Measurements from ENCODE around the gene PGAP6. TPM values are rescaled to one million over a fixed set of nuclear protein-coding genes. Genes with fewer than 3 reads are reported as not detected.
"Not testable (repeated sequence)": the region's sequence is repeated elsewhere in the genome, so short reads cannot be mapped to it uniquely, and the experiment has no call there.

PGAP6 gene
- polyA plus RNA-seq, 2 of the 4 experiments (the other 2 are of a cell fraction) = 25.9 to 38.1 TPM

- 0 out of 6 replicates have a peak, but pooled peaks of 1 of the 2 experiments have one; percentile 27 for ATAC-seq
Measured at GRCh38 chr16:333406-334094, 48.2 kb downstream of the PGAP6 start.

DNA sequence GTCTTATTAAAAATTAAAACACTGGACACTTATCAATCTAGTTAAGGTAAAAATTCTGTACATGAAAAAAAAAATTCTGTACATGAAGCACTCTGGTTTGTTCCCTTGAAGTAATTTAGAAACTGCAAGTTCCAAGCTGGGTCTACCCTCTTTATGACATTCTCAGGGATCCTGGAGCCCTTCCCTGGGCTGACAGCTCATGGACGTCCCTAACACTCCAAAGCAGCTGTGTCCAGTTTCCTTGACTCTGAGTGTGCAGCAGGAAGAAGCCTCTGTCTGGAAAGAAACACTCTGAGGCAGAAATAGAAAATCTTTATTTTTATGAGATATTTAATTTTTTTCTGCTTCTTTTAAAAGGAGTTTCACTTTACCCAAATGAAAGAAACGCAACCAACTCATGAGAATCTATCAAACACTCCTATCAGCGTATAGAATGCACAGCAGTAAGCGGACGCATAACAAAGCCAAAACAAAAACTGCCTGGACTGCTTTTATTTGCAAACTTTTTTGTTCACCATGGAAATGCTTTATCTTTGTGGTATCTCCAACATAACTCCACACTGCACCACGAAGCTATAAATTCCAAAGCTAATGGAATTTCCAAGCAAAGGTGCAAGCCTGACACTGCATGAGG lies 50.5 kb downstream of the PGAP6 start:
- H3K4me3 ChIP-seq; POLR2A ChIA-PET; ATAC-seq; H3K4me2 ChIP-seq; FAIRE-seq; H3K9me3 ChIP-seq; DNase-seq (ENCODE audit: low read depth in 1 of 2, low spot score in 1 of 2): not testable (repeated sequence)
- peaks cover 32% of the 10 kb centered on the region for H3K4me1 ChIP-seq
- CTCF ChIA-PET = interaction anchor here (0.8 to 1.1 kb wide), 2 partner anchors 31 to 234 kb away, joined by 3 read pairs; no protein-coding TSS in a partner anchor
- WGBS (ENCODE audit: missing lambda C conversion rate) = 76% methylated on average over 6 of the region's 6 CpGs
- 0 out of 6 replicates have a peak overlapping the region, but pooled peaks of 1 of the 2 experiments have one; percentile 6 for H3K27ac ChIP-seq

More at GRCh38 chr16:333406-334094, 48.2 kb downstream of the PGAP6 start:
- no peak overlapping the region for H3K4me3 ChIP-seq
- POLR2A ChIA-PET = no interaction called here
- no peaks in the 10 kb centered on the region for H3K9me3 ChIP-seq
- H3K4me2 ChIP-seq = no peak overlapping the region
- FAIRE-seq (no peak), DNase-seq (ENCODE audit: low read depth in 1 of 2, low spot score in 1 of 2) (no peak)
- peaks cover 12% of the 10 kb centered on the region for H3K4me1 ChIP-seq
- TF ChIP-seq NPAS2 (CRISPR knock-in tag; IDR thresholded peaks at IDR 0.05; ENCODE audit: borderline replicate concordance) = no peak
- TF ChIP-seq, protein P1, sequence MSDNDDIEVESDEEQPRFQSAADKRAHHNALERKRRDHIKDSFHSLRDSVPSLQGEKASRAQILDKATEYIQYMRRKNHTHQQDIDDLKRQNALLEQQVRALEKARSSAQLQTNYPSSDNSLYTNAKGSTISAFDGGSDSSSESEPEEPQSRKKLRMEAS (IDR thresholded peaks at IDR 0.05) = no peak
- TF ChIP-seq FOSL2 (IDR thresholded peaks at IDR 0.05) = no peak
- TF ChIP-seq FOSL2 (CRISPR knock-in tag; IDR thresholded peaks at IDR 0.05) = no peak
- no peak for TF ChIP-seq ZSCAN20 (CRISPR knock-in tag; IDR thresholded peaks at IDR 0.05)
- no peak for TF ChIP-seq KDM5A (IDR thresholded peaks at IDR 0.05)
- TF ChIP-seq TFCP2L1 (CRISPR knock-in tag; IDR thresholded peaks at IDR 0.05) = no peak
- no peak for TF ChIP-seq E2F6 (IDR thresholded peaks at IDR 0.05; ENCODE audit: borderline replicate concordance, low read depth)
- no peak for TF ChIP-seq BHLHE40 (IDR thresholded peaks at IDR 0.05; ENCODE audit: low read depth, low read length)
- no peak for TF ChIP-seq RAD21 (conservative IDR thresholded peaks at IDR 0.05 in 1 of 2, IDR thresholded peaks at IDR 0.05 in 1 of 2)
- no peak for TF ChIP-seq ZNF302 (CRISPR knock-in tag; IDR thresholded peaks at IDR 0.05)
- TF ChIP-seq FOXS1 (CRISPR knock-in tag; IDR thresholded peaks at IDR 0.05) = no peak
- no peak for TF ChIP-seq RNF2 (IDR thresholded peaks at IDR 0.05; ENCODE audit: borderline replicate concordance, low read depth)
- TF ChIP-seq ZC3H11A (IDR thresholded peaks at IDR 0.05) = no peak
- no peak for TF ChIP-seq SREBF2 (IDR thresholded peaks at IDR 0.05)
- no peak for TF ChIP-seq HOXB13 (CRISPR knock-in tag; IDR thresholded peaks at IDR 0.05; ENCODE audit: low read depth)
- 79% methylated on average over 6 of the region's 6 CpGs for WGBS (ENCODE audit: missing lambda C conversion rate)
- peak overlapping the region in 1 of 2 experiments; percentile 21; a peak in 1 of 6 replicates for H3K27ac ChIP-seq
- CTCF ChIA-PET = no interaction called here

GRCh38 chr16:330741-331140 lies 51.0 kb downstream of the PGAP6 start:
- no peak overlapping the region for H3K4me2 ChIP-seq
- no peak overlapping the region for H3K4me3 ChIP-seq
- no peaks in the 10 kb centered on the region for H3K9me3 ChIP-seq
- ATAC-seq (no peak), DNase-seq (ENCODE audit: low read depth in 1 of 2, low spot score in 1 of 2) (no peak), FAIRE-seq (no peak)
- H3K27ac ChIP-seq = peak overlapping the region in 1 of 2 experiments; percentile 6; a peak in 1 of 6 replicates
- ChIA-PET CTCF (no interaction called here), POLR2A (no interaction called here)
- peaks cover 36% of the 10 kb centered on the region for H3K4me1 ChIP-seq
- TF ChIP-seq TP53 (CRISPR knock-in tag; IDR thresholded peaks at IDR 0.05) (no peak), JUN (IDR thresholded peaks at IDR 0.05) (no peak), CHD2 (IDR thresholded peaks at IDR 0.05; ENCODE audit: low read length, partially characterized antibody) (no peak), ZNF302 (CRISPR knock-in tag; IDR thresholded peaks at IDR 0.05) (no peak), MAZ (IDR thresholded peaks at IDR 0.05; ENCODE audit: borderline replicate concordance, low read depth, low read length) (no peak), E2F6 (IDR thresholded peaks at IDR 0.05; ENCODE audit: borderline replicate concordance, low read depth) (no peak), KDM1A (IDR thresholded peaks at IDR 0.05; ENCODE audit: low read depth) (no peak), HEYL (CRISPR knock-in tag; IDR thresholded peaks at IDR 0.05) (no peak), HMGXB4 (CRISPR knock-in tag; IDR thresholded peaks at IDR 0.05; ENCODE audit: borderline replicate concordance) (no peak), FOSB (CRISPR knock-in tag; IDR thresholded peaks at IDR 0.05) (no peak)
- 96% methylated on average over 2 of the region's 2 CpGs for WGBS (ENCODE audit: missing lambda C conversion rate)
